ENCODE data around the gene HOTAIR. TPM values are rescaled to one million over a fixed set of nuclear protein-coding genes. Genes with fewer than 3 reads are reported as not detected.

Gene HOTAIR
- total and polyA plus RNA-seq, 2 donors (not counting 3 experiments of a cell fraction or from before 2014, with no cell fraction given): not detected

DNA sequence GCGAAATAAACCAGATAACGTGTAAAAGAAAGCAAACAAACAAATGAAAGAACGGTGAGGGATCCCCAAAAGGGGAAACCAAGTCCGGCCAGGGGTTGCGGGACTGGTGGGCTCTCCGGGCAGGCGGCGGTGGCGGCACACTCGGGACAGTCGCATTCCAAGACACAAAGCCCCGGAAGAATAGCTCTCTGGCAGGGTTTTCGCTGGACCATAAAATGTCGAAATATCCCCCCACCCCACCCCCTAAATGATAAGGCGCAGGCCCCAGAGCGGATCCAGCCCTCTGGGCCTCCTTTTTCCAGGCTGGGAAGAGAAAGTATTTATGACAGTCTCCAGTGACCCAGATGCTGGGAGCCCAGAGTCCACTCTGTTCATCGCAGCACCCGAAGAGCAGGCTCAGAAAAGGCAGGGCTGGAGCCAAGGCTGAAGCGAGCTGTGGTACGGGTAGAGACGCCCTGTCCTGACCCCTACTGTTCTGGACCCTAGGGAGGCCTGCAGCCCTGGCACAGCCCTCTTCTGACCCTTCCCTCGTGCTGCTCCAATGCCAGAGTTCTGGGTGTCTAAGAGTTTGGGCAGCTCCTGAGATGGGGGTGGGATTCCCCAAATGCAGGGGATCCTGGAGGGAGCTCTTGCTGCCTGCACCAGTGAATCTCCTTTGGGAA lies 31.9 kb upstream of the HOTAIR start:
- no TSS peak for BruUV-seq (replicated peaks)
- H3K4me3 ChIP-seq (replicated peaks in 1 of 3; ENCODE audit: insufficient read depth in 1 of 3, low read depth in 1 of 3, low read length in 3 of 3): no peak overlapping the region

DNA sequence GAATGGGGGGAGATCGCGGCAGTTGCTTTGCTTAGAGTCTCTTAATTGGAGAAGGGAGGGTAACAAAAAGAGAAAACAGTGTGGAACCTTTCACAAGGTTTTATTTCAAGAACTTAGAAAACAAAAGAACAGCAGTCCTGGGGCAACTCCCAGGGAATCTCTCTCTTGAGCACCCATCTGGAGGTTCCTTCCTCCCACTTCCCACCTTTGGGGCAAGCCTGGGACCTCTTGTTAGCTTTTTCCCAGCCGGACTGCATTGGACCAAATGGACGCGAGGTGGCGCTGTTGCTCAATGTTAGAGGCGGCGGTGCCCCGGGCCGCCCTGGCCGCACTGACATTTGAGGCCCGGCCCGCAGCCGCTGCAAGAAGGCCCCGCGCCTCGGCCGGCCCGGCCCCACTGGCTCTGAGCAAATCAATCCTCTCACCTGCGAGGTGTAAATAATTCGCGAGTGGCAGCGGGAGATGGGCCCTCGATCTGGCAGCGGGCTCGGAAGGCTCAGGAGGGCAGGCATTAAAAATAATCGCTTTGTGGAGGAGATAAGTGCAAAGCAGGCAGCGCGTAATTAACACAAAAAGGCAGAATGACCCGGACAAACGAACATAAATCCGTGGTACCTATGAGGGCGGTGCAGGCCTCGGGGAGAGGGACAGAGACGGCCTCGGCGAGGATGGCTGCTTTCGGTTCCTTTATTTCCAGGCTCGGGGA lies 31.3 kb upstream of the HOTAIR start:
- Histone ChIP-seq H3K9me1 (replicated peaks; ENCODE audit: control insufficient read depth, extremely low read depth, insufficient read depth, low read length) (no peaks in the 10 kb centered on the region), H2AFZ (ENCODE audit: low read depth, low read length) (no peak overlapping the region), H3K27ac (ENCODE audit: insufficient read depth, low read depth, low read length) (no peak overlapping the region), H3K4me3 (replicated peaks in 1 of 3; ENCODE audit: insufficient read depth in 1 of 3, low read depth in 1 of 3, low read length in 3 of 3) (no peak overlapping the region), H3K9me3 (replicated peaks; ENCODE audit: control insufficient read depth, insufficient read depth, low read length) (no peaks in the 10 kb centered on the region), H3K9ac (replicated peaks; ENCODE audit: extremely low read depth, insufficient read depth, low read length) (no peak overlapping the region), H3K36me3 (ENCODE audit: control insufficient read depth in 2 of 2, extremely low read depth in 1 of 2, insufficient read depth in 2 of 2, low read length in 2 of 2) (no peaks in the 10 kb centered on the region), H3K4me2 (ENCODE audit: insufficient read depth, low read length) (no peak overlapping the region), H3K27me3 (ENCODE audit: control insufficient read depth in 2 of 2, insufficient read depth in 2 of 2, low read length in 2 of 2) (peaks cover 79 to 89% of the 10 kb centered on the region in 2 experiments), H4K20me1 (replicated peaks; ENCODE audit: control insufficient read depth, extremely low read depth, insufficient read depth, low read length) (no peaks in the 10 kb centered on the region), H3K4me1 (ENCODE audit: control insufficient read depth, extremely low read depth, insufficient read depth, low read length) (no peaks in the 10 kb centered on the region), H3K79me2 (ENCODE audit: control insufficient read depth, insufficient read depth, low read length) (no peaks in the 10 kb centered on the region)
- dilution Hi-C loops (cut with MboI; ENCODE audit: extremely low pct_ligation_motif_present, low sequenced_read_pairs) (no loop called here), intact Hi-C loops (cut with micrococcal nuclease) (loop anchor here (1.0 to 10.0 kb wide), 4 partner anchors 185 to 359 kb away; partner anchors contain the start of gene GPR84)
- CTCF ChIA-PET: interaction anchor here (0.6 to 17.0 kb wide), 32 partner anchors 10 to 373 kb away, joined by 3 to 616 read pairs (median 4); partner anchors contain the start of genes HOXC10, HOXC5, HOXC6 and SMUG1
- no TSS peak for BruUV-seq (replicated peaks)
- FAIRE-seq (peak; percentile 87), DNase-seq (ENCODE audit: low read depth, low spot score) (peak; percentile 79)
- POLR2A ChIA-PET: no interaction called here
- no peak for TF ChIP-seq MYC (IDR thresholded peaks at IDR 0.05; ENCODE audit: low read depth, low read length)
- TF ChIP-seq, protein P1, sequence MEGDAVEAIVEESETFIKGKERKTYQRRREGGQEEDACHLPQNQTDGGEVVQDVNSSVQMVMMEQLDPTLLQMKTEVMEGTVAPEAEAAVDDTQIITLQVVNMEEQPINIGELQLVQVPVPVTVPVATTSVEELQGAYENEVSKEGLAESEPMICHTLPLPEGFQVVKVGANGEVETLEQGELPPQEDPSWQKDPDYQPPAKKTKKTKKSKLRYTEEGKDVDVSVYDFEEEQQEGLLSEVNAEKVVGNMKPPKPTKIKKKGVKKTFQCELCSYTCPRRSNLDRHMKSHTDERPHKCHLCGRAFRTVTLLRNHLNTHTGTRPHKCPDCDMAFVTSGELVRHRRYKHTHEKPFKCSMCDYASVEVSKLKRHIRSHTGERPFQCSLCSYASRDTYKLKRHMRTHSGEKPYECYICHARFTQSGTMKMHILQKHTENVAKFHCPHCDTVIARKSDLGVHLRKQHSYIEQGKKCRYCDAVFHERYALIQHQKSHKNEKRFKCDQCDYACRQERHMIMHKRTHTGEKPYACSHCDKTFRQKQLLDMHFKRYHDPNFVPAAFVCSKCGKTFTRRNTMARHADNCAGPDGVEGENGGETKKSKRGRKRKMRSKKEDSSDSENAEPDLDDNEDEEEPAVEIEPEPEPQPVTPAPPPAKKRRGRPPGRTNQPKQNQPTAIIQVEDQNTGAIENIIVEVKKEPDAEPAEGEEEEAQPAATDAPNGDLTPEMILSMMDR (IDR thresholded peaks at IDR 0.05; ENCODE audit: extremely low read depth in 1 of 2, insufficient read depth in 1 of 2, low read depth in 1 of 2, low read length in 2 of 2): peak; percentile 84 to 86

More for the DNA sequence above, 31.9 kb upstream of the HOTAIR start:
- Histone ChIP-seq H3K27ac (ENCODE audit: insufficient read depth, low read depth, low read length) (no peak overlapping the region), H3K9me1 (replicated peaks; ENCODE audit: control insufficient read depth, extremely low read depth, insufficient read depth, low read length) (no peaks in the 10 kb centered on the region), H3K36me3 (ENCODE audit: control insufficient read depth in 2 of 2, extremely low read depth in 1 of 2, insufficient read depth in 2 of 2, low read length in 2 of 2) (no peaks in the 10 kb centered on the region), H3K79me2 (ENCODE audit: control insufficient read depth, insufficient read depth, low read length) (no peaks in the 10 kb centered on the region), H3K27me3 (ENCODE audit: control insufficient read depth in 2 of 2, insufficient read depth in 2 of 2, low read length in 2 of 2) (peaks cover 80 to 89% of the 10 kb centered on the region in 2 experiments), H3K9ac (replicated peaks; ENCODE audit: extremely low read depth, insufficient read depth, low read length) (no peak overlapping the region), H3K9me3 (replicated peaks; ENCODE audit: control insufficient read depth, insufficient read depth, low read length) (no peaks in the 10 kb centered on the region), H2AFZ (ENCODE audit: low read depth, low read length) (no peak overlapping the region), H3K4me1 (ENCODE audit: control insufficient read depth, extremely low read depth, insufficient read depth, low read length) (no peaks in the 10 kb centered on the region), H4K20me1 (replicated peaks; ENCODE audit: control insufficient read depth, extremely low read depth, insufficient read depth, low read length) (no peaks in the 10 kb centered on the region), H3K4me2 (ENCODE audit: insufficient read depth, low read length) (no peak overlapping the region)
- DNase-seq (ENCODE audit: low read depth, low spot score): no peak
- dilution Hi-C loops (cut with MboI; ENCODE audit: extremely low pct_ligation_motif_present, low sequenced_read_pairs): no loop called here
- CTCF ChIA-PET: interaction anchor here (1.0 to 17.0 kb wide), 17 partner anchors 10 to 373 kb away, joined by 3 to 616 read pairs (median 5); partner anchors contain the start of genes HOXC10, HOXC5, HOXC6 and SMUG1
- FAIRE-seq: no peak
- intact Hi-C loops (cut with micrococcal nuclease): loop anchor here (1.0 to 10.0 kb wide), 4 partner anchors 185 to 358 kb away; partner anchors contain the start of gene GPR84
- TF ChIP-seq POLR2A (IDR thresholded peaks at IDR 0.05; ENCODE audit: low read depth, low read length): no peak
- TF ChIP-seq POLR2AphosphoS5 (IDR thresholded peaks at IDR 0.05; ENCODE audit: insufficient read depth, low read depth, low read length): no peak
- no peak for TF ChIP-seq JUN (IDR thresholded peaks at IDR 0.05; ENCODE audit: borderline replicate concordance, insufficient read depth, insufficient read length, low read depth)
- TF ChIP-seq MYC (IDR thresholded peaks at IDR 0.05; ENCODE audit: low read depth, low read length): no peak
- no peak for TF ChIP-seq FOS (IDR thresholded peaks at IDR 0.05; ENCODE audit: borderline replicate concordance, insufficient read depth, low read length)
- TF ChIP-seq EZH2 (IDR thresholded peaks at IDR 0.05; ENCODE audit: borderline replicate concordance, low read depth, low read length, severe bottlenecking): no peak
- POLR2A ChIA-PET: no interaction called here
